Esophagus squamous epithelium (tissue), 4 donors: Measurements from ENCODE around the gene YTHDF2.

Experiments used
- POLR2A ChIP-seq, 4 donors: fragments of 450-650 bp; IDR thresholded peaks; one replicate each; pipeline ENCODE4 v1.6.1; 2017; ENCODE audit warnings: antibody characterized with exemption in 4 of 4, mild to moderate bottlenecking in 4 of 4, moderate library complexity in 3 of 4
- TF ChIP-seq, protein P1 (sequence below), 6 experiments: fragments of 450-650 bp in 4 of 6; fragments of 200-600 bp in 2 of 6; sonication (generic) in 2 of 6; IDR thresholded peaks; one replicate each; pipeline ENCODE4 v1.5.1; 2016 to 2019; ENCODE audit warnings: antibody characterized with exemption in 6 of 6, mild to moderate bottlenecking in 4 of 6, moderate library complexity in 4 of 6

DNA sequence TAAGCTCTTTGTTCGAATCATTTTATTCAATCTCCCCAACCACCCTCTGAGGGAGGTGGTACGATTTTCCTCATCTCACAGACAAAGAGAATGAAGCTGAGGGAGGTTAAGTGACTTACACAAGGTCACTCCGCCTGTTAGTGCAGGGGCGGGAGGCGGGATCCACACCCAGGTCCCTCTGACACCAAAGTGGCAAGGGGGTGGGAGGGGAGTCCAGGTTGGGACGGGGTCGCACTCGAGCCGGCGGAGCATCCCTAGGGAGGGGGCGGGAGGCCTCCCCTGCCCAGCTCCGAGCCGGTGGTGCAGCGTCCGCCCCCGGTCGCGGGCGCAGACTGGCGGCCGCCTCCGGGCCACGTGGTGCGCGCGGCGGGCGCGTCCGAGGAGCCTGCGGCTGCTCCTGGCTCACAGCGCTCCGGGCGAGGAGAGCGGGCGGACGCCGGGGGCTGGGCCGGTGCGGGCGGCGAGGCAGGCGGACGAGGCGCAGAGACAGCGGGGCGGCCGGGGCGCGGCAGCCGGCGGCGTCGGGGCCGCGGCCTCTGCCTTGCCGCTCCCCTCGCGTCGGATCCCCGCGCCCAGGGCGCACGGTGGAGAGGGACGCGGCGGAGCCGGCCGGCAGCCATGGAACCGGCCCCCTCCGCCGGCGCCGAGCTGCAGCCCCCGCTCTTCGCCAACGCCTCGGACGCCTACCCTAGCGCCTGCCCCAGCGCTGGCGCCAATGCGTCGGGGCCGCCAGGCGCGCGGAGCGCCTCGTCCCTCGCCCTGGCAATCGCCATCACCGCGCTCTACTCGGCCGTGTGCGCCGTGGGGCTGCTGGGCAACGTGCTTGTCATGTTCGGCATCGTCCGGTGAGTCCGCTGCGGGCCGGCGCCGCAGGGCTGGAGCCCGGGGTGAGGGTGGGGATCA is 75.3 kb downstream of the YTHDF2 start, which contains the start of gene OPRD1:
- TF ChIP-seq, protein P1, sequence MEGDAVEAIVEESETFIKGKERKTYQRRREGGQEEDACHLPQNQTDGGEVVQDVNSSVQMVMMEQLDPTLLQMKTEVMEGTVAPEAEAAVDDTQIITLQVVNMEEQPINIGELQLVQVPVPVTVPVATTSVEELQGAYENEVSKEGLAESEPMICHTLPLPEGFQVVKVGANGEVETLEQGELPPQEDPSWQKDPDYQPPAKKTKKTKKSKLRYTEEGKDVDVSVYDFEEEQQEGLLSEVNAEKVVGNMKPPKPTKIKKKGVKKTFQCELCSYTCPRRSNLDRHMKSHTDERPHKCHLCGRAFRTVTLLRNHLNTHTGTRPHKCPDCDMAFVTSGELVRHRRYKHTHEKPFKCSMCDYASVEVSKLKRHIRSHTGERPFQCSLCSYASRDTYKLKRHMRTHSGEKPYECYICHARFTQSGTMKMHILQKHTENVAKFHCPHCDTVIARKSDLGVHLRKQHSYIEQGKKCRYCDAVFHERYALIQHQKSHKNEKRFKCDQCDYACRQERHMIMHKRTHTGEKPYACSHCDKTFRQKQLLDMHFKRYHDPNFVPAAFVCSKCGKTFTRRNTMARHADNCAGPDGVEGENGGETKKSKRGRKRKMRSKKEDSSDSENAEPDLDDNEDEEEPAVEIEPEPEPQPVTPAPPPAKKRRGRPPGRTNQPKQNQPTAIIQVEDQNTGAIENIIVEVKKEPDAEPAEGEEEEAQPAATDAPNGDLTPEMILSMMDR (IDR thresholded peaks at IDR 0.05) = no peak
- TF ChIP-seq POLR2A (IDR thresholded peaks at IDR 0.05) = no peak
